ENCODE data around the gene SAMM50. TPM values are rescaled to one million over a fixed set of nuclear protein-coding genes. Genes with fewer than 3 reads are reported as not detected.

SAMM50 gene
- total and polyA plus RNA-seq, 2 donors (not counting 1 experiment from before 2014, with no cell fraction given): 32.9 to 45.7 TPM

DNA sequence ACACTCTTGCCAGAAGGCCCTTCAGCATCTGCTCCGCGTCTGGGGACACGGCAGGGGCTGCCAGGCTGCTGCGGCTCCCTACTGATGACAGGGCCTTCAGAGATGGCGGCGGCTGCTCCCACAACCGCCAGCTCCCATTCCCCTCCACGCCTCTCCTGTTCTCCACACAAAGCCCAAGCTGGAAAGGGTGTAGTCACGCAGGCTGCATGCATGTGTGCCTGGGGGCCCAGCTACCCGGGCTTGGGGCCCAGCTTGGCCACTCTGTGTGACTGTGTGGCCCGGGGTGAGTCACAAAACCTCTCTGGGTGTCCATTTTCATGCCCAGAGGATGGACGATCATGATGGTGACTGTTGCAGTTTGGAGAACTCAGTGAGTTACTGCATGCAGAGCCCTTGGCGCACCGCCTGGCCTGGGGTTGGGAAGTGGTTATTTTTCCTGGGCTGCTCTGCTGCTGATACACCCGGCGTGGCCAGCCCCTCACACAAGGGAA, 37.1 kb downstream of the SAMM50 start:
- H3K9me3 ChIP-seq (ENCODE audit: control insufficient read depth, insufficient read depth, low read depth, low read length): no peaks in the 10 kb centered on the region
- H4K20me1 ChIP-seq (ENCODE audit: control insufficient read depth, extremely low read depth, insufficient read depth, low read length): no peaks in the 10 kb centered on the region
- H3K4me3 ChIP-seq (replicated peaks in 1 of 4; ENCODE audit: control extremely low read depth in 1 of 4, insufficient read depth in 1 of 4, low read depth in 3 of 4, low read length in 4 of 4): no peak overlapping the region
- H3K9ac ChIP-seq (ENCODE audit: insufficient read depth, low read length): no peak overlapping the region
- H2AFZ ChIP-seq (ENCODE audit: low read length): no peak overlapping the region
- no peaks in the 10 kb centered on the region for H3K27me3 ChIP-seq (ENCODE audit: control insufficient read depth, insufficient read depth, low read length)
- no peak overlapping the region for H3K4me2 ChIP-seq (ENCODE audit: extremely low read depth, insufficient read depth, low read length)
- TF ChIP-seq, protein P1, sequence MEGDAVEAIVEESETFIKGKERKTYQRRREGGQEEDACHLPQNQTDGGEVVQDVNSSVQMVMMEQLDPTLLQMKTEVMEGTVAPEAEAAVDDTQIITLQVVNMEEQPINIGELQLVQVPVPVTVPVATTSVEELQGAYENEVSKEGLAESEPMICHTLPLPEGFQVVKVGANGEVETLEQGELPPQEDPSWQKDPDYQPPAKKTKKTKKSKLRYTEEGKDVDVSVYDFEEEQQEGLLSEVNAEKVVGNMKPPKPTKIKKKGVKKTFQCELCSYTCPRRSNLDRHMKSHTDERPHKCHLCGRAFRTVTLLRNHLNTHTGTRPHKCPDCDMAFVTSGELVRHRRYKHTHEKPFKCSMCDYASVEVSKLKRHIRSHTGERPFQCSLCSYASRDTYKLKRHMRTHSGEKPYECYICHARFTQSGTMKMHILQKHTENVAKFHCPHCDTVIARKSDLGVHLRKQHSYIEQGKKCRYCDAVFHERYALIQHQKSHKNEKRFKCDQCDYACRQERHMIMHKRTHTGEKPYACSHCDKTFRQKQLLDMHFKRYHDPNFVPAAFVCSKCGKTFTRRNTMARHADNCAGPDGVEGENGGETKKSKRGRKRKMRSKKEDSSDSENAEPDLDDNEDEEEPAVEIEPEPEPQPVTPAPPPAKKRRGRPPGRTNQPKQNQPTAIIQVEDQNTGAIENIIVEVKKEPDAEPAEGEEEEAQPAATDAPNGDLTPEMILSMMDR (conservative IDR thresholded peaks at IDR 0.05 in 1 of 2, IDR thresholded peaks at IDR 0.05 in 1 of 2; ENCODE audit: low read depth in 1 of 2, low read length in 2 of 2): no peak
- TF ChIP-seq EZH2 (IDR thresholded peaks at IDR 0.05; ENCODE audit: low read length, missing control alignments): no peak
- peaks cover 17% of the 10 kb centered on the region for H3K36me3 ChIP-seq (ENCODE audit: control insufficient read depth, insufficient read depth, low read length)
- DNase-seq (ENCODE audit: low read depth in 2 of 2): peak; percentile 42 to 72
- H3K27ac ChIP-seq (ENCODE audit: insufficient read depth, low read length): no peak overlapping the region
- H3K79me2 ChIP-seq (ENCODE audit: control insufficient read depth, insufficient read depth, low read length): no peaks in the 10 kb centered on the region
- H3K4me1 ChIP-seq (ENCODE audit: control insufficient read depth, extremely low read depth, insufficient read depth, low read length): peaks cover 3% of the 10 kb centered on the region

DNA sequence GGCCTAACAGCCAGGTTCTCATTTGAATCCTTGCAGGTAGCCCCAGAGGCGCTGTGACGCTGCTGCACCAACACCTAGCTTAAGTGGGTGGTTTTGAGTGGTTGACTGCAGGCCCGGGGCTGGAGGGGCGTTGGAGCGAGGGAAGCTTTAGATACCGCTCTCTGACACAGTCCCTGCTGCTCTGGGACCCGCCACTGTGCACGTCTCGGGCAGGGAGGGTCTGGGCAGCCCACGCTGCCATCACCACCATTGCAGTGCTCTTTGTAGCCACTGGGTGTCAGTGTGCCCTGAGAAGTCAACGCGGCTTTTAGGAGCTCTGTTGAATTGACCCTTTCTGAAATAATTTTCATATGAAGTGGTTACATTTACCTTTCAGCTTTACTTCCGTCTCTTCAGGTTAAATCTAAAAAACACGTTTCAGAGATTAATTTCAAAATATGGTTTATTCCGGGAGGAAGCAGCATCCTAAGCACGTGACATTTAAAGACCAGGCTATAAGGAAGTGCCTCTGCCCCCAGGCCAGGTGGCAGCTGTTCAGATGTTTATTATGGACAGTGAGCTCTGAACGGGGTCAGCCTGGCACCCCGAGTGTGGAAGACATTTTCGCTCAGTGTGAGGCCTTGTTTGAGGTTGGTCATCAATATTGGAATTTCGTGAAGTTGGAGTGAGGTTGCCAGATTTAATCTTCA, 38.0 kb downstream of the SAMM50 start:
- Histone ChIP-seq H3K4me2 (ENCODE audit: extremely low read depth, insufficient read depth, low read length) (no peak overlapping the region), H3K9ac (ENCODE audit: insufficient read depth, low read length) (no peak overlapping the region), H2AFZ (ENCODE audit: low read length) (no peak overlapping the region), H4K20me1 (ENCODE audit: control insufficient read depth, extremely low read depth, insufficient read depth, low read length) (no peaks in the 10 kb centered on the region), H3K9me3 (ENCODE audit: control insufficient read depth, insufficient read depth, low read depth, low read length) (no peaks in the 10 kb centered on the region), H3K4me3 (replicated peaks in 1 of 4; ENCODE audit: control extremely low read depth in 1 of 4, insufficient read depth in 1 of 4, low read depth in 3 of 4, low read length in 4 of 4) (no peak overlapping the region), H3K27me3 (ENCODE audit: control insufficient read depth, insufficient read depth, low read length) (no peaks in the 10 kb centered on the region), H3K27ac (ENCODE audit: insufficient read depth, low read length) (no peak overlapping the region), H3K4me1 (ENCODE audit: control insufficient read depth, extremely low read depth, insufficient read depth, low read length) (peaks cover 3% of the 10 kb centered on the region), H3K79me2 (ENCODE audit: control insufficient read depth, insufficient read depth, low read length) (no peaks in the 10 kb centered on the region), H3K36me3 (ENCODE audit: control insufficient read depth, insufficient read depth, low read length) (peaks cover 17% of the 10 kb centered on the region)
- TF ChIP-seq EZH2 (IDR thresholded peaks at IDR 0.05; ENCODE audit: low read length, missing control alignments): no peak
- TF ChIP-seq, protein P1 (conservative IDR thresholded peaks at IDR 0.05 in 1 of 2, IDR thresholded peaks at IDR 0.05 in 1 of 2; ENCODE audit: low read depth in 1 of 2, low read length in 2 of 2): peak; percentile 95 to 97
- DNase-seq (ENCODE audit: low read depth in 2 of 2): peak; percentile 37 to 75

DNA sequence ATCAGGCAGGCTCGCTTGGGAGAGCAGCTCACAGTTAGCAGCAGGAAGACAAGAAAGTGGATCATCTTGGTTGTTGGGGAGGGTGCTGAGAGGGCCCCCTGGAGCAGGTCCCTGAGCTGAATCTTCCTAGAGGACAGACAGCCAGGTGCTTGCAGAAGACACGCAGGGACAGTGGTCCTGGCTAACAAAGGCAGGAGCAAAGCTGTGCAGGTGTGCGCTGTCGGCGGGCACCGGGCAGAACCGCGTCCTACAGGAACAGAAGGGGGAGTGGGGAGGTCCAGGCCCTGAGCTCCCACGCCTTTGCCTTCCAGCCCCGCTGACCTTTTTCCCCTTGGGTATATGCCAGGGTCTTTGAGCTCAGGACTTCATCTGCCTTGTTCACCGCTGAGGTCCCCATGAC, 38.8 kb downstream of the SAMM50 start:
- no peaks in the 10 kb centered on the region for H3K9me3 ChIP-seq (ENCODE audit: control insufficient read depth, insufficient read depth, low read depth, low read length)
- H3K4me3 ChIP-seq (replicated peaks in 1 of 4; ENCODE audit: control extremely low read depth in 1 of 4, insufficient read depth in 1 of 4, low read depth in 3 of 4, low read length in 4 of 4): no peak overlapping the region
- no peaks in the 10 kb centered on the region for H3K79me2 ChIP-seq (ENCODE audit: control insufficient read depth, insufficient read depth, low read length)
- no peak for TF ChIP-seq EZH2 (IDR thresholded peaks at IDR 0.05; ENCODE audit: low read length, missing control alignments)
- TF ChIP-seq, protein P1 (conservative IDR thresholded peaks at IDR 0.05 in 1 of 2, IDR thresholded peaks at IDR 0.05 in 1 of 2; ENCODE audit: low read depth in 1 of 2, low read length in 2 of 2): no peak
- no peak overlapping the region for H3K9ac ChIP-seq (ENCODE audit: insufficient read depth, low read length)
- peaks cover 17% of the 10 kb centered on the region for H3K36me3 ChIP-seq (ENCODE audit: control insufficient read depth, insufficient read depth, low read length)
- no peak for DNase-seq (ENCODE audit: low read depth in 2 of 2)
- peaks cover 3% of the 10 kb centered on the region for H3K4me1 ChIP-seq (ENCODE audit: control insufficient read depth, extremely low read depth, insufficient read depth, low read length)
- H3K4me2 ChIP-seq (ENCODE audit: extremely low read depth, insufficient read depth, low read length): no peak overlapping the region
- no peaks in the 10 kb centered on the region for H3K27me3 ChIP-seq (ENCODE audit: control insufficient read depth, insufficient read depth, low read length)
- no peak overlapping the region for H2AFZ ChIP-seq (ENCODE audit: low read length)
- H3K27ac ChIP-seq (ENCODE audit: insufficient read depth, low read length): no peak overlapping the region
- no peaks in the 10 kb centered on the region for H4K20me1 ChIP-seq (ENCODE audit: control insufficient read depth, extremely low read depth, insufficient read depth, low read length)
